ENCODE results near the gene GDPD5.

Gene GDPD5

DNA sequence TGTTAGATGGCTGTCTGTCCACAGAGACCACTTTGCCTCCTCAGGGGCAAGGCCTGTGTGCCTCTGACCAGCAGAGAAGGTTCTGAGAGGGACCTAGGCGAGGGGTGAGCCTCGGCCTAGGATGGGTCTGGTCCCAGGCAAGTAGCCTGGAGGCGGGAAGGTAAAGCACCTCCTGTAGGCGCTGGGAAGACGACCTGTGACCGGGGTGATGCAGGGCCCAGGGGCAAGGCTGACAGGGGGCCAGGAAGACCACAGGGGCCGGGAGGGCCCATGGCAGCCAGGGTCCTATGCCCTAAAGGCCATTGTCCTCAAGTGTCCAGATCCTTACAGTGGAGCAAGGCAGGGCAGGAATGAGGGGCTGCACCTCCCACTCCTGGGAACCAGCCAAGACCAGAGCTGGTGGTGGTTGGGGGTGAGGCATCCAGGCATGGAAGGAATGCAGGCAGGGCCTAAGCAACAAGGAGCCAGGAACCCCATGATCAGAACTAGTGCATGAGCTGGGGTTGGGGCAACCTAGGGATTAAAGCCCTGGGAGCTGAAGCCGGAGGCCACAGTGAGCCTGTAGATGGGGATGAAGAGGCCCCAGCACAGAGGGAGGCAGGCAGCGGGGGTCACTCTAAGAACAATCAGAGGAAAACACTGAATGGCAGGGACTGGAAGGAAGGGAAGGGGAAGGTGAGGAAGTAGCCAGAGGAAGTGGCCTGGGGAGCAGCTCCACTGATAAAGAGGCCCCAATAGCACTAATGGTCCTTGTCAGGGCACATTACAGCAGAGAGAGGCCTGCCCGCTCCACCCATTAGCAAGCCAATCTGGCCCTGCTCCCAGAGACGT lies 59.8 kb downstream of the GDPD5 start:
- H3K4me3 ChIP-seq (replicated peaks; ENCODE audit: low read depth, low read length) = no peak overlapping the region
- TF ChIP-seq, protein P1, sequence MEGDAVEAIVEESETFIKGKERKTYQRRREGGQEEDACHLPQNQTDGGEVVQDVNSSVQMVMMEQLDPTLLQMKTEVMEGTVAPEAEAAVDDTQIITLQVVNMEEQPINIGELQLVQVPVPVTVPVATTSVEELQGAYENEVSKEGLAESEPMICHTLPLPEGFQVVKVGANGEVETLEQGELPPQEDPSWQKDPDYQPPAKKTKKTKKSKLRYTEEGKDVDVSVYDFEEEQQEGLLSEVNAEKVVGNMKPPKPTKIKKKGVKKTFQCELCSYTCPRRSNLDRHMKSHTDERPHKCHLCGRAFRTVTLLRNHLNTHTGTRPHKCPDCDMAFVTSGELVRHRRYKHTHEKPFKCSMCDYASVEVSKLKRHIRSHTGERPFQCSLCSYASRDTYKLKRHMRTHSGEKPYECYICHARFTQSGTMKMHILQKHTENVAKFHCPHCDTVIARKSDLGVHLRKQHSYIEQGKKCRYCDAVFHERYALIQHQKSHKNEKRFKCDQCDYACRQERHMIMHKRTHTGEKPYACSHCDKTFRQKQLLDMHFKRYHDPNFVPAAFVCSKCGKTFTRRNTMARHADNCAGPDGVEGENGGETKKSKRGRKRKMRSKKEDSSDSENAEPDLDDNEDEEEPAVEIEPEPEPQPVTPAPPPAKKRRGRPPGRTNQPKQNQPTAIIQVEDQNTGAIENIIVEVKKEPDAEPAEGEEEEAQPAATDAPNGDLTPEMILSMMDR (IDR thresholded peaks at IDR 0.05; ENCODE audit: low read length, missing control alignments) = no peak
- peak; percentile 33 for DNase-seq (ENCODE audit: low read depth)

DNA sequence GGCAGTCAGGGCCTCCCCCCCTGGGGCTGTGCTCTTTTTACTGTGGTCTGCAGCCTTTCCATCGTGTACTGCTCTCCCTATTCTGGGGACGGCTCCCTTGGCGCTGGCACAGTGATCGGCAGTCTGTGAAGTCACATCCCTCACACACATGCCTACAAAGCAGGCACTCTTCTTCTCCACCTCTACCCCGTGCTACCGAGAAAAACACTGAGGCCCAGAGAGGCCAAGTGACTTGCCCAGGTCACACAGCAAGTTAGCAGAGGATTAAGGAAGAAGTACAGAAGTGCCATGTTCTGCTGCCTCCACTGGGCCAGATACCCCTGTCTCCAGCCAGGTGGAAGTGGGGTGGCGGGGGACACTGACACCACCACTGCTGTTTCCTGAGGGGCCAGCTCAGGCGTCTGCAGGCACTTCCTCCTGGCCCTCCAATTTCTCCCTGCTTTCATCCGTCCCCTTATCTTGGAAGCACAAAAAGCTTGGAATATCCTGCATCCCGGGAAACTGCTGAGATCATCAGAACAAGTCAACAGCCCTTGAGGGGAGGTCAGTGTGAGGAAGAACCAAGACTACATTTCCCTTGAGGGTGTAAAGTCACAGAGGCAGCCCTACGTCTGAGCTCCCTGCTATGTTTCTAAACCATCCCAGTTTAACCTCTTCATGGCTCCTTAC lies 62.5 kb downstream of the GDPD5 start:
- TF ChIP-seq, protein P1 (IDR thresholded peaks at IDR 0.05; ENCODE audit: low read length, missing control alignments) = no peak
- H3K4me3 ChIP-seq (replicated peaks; ENCODE audit: low read depth, low read length) = no peak overlapping the region
- DNase-seq (ENCODE audit: low read depth) = peak; percentile 23

DNA sequence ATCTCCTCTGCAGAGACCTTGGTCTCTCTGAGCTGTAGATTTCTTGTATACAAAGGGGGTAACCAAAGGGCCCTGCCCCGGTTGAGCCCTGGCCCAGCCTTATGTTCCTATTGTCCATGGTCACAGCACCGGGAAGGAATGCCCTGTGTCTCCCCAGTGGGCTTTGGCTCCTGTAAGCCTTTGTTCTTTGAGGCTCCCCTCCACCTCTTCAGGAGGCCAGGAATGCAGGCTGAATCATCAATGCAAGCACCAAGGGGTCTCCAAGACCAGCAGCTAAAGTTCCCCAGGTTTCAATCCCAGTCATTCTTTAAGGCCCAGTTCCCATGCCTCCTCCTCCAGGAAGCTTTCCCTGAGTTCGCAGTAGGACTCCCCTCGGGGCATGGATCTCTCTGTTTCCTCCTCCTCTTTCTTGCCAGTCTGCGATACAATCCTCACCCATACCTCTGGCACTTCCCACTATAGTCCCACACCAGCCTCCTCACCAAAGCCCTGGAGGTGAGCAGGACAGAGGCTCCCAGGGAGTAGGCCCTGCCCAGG lies 63.6 kb downstream of the GDPD5 start:
- TF ChIP-seq, protein P1 (IDR thresholded peaks at IDR 0.05; ENCODE audit: low read length, missing control alignments) = no peak
- no peak for DNase-seq (ENCODE audit: low read depth)
- no peak overlapping the region for H3K4me3 ChIP-seq (replicated peaks; ENCODE audit: low read depth, low read length)

DNA sequence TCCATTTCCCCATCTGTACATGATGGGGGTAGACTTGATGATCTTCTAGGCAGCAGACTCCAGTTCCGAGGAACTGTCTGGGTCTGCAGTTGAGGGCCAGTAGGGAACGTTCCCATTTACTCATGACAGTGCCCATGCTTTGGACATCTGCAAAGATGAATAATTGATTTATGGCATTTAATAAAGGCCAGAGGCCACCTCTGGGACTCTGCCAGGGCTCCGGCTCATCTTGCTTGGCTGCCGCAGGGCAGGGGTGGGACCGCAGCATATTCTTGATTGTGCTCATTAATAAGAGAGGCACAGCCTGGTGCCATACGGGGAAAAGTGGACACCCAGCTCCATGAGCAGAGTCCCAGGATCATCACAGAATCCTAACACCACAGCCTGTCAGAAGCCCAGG lies 64.6 kb downstream of the GDPD5 start:
- H3K4me3 ChIP-seq (replicated peaks; ENCODE audit: low read depth, low read length) = no peak overlapping the region
- TF ChIP-seq, protein P1 (IDR thresholded peaks at IDR 0.05; ENCODE audit: low read length, missing control alignments) = no peak
- no peak for DNase-seq (ENCODE audit: low read depth)

DNA sequence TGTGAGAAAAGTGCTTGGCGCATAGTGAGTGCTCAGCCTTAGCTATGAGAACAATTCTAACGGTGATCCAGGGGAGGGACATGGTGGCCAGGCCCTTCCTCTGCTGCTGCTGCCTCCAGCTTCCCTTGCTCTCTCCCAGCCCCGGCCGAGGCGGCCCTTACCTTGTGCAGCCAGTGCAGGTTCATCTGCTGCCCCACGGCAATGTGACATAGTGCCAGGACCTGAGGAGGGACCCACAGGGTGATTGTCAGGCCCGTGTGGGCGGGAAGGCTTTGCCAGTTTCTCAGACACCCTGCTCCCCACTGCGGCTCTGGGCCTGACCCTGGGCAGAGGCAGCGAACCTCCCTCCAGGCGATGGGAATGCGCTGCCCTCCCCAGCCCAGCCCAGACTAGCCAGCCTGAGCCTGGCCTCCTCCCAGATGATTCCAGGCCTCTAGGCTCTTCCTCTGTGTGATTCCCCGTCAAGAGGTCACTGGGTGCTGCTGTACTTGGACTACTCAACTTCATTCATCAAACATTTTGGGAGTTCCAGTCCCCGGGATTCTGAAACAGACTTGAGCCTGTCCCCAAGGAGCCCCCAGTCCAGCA lies 69.1 kb downstream of the GDPD5 start:
- no peak for DNase-seq (ENCODE audit: low read depth)
- TF ChIP-seq, protein P1 (IDR thresholded peaks at IDR 0.05; ENCODE audit: low read length, missing control alignments) = no peak
- H3K4me3 ChIP-seq (replicated peaks; ENCODE audit: low read depth, low read length) = no peak overlapping the region

DNA sequence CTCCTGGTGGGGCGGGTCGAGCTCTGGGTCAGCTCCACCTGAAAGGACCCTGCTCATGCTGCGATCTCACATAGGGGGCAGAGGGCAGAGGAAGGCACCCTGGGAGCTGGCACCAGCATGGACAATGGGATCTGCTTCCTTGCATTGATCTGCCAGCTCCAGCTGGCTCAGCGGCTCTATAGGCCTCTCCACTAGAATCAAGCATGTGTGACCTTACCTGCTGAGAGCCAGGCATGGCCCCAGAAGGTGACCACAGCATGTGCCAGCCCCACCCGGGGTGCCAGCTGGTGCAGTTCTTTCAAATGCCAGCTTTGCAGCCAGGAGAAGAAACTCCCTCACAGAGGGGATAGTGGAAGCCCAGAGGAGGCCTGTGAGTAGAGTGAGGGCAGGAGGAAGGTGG lies 70.8 kb downstream of the GDPD5 start:
- DNase-seq (ENCODE audit: low read depth) = no peak
- TF ChIP-seq, protein P1 (IDR thresholded peaks at IDR 0.05; ENCODE audit: low read length, missing control alignments) = no peak
- no peak overlapping the region for H3K4me3 ChIP-seq (replicated peaks; ENCODE audit: low read depth, low read length)
